ENCODE measurements around the gene CDH13. TPM values are rescaled to one million over a fixed set of nuclear protein-coding genes. Genes with fewer than 3 reads are reported as not detected.

Gene CDH13
- total RNA-seq, 1 donor from 2014 or later, result 46.4 TPM

- H3K27me3 Mint-ChIP-seq, result peaks cover 4% of the 10 kb centered on the region
- H3K4me1 Mint-ChIP-seq (ENCODE audit: unreplicated experiment), result peaks cover 5% of the 10 kb centered on the region
- H3K27ac Mint-ChIP-seq, result no peak overlapping the region
- no peak for DNase-seq (ENCODE audit: extremely low spot score, unreplicated experiment)
- no peaks in the 10 kb centered on the region for H3K9me3 Mint-ChIP-seq
- H3K36me3 Mint-ChIP-seq, result no peaks in the 10 kb centered on the region
- H3K4me3 Mint-ChIP-seq, result no peak overlapping the region
- TF ChIP-seq CTCF (conservative IDR thresholded peaks at IDR 0.05), result no peak
Observed at GRCh38 chr16:82643936-82644630, 17.3 kb downstream of the CDH13 start.

GRCh38 chr16:82646504-82646903 lies 19.7 kb downstream of the CDH13 start:
- Mint-ChIP-seq H3K27ac (no peak overlapping the region), H3K4me3 (no peak overlapping the region), H3K27me3 (peaks cover 10% of the 10 kb centered on the region), H3K36me3 (no peaks in the 10 kb centered on the region), H3K4me1 (ENCODE audit: unreplicated experiment) (no peaks in the 10 kb centered on the region), H3K9me3 (no peaks in the 10 kb centered on the region)
- no peak for DNase-seq (ENCODE audit: extremely low spot score, unreplicated experiment)
- no peak for TF ChIP-seq CTCF (conservative IDR thresholded peaks at IDR 0.05)

GRCh38 chr16:82649766-82650165 lies 23.0 kb downstream of the CDH13 start:
- Mint-ChIP-seq H3K27ac (no peak overlapping the region), H3K9me3 (no peaks in the 10 kb centered on the region), H3K4me3 (no peak overlapping the region), H3K27me3 (peaks cover 12% of the 10 kb centered on the region), H3K36me3 (no peaks in the 10 kb centered on the region), H3K4me1 (ENCODE audit: unreplicated experiment) (peaks cover 11% of the 10 kb centered on the region)
- no peak for DNase-seq (ENCODE audit: extremely low spot score, unreplicated experiment)
- TF ChIP-seq CTCF (conservative IDR thresholded peaks at IDR 0.05), result no peak

- Mint-ChIP-seq H3K36me3 (no peaks in the 10 kb centered on the region), H3K27me3 (peaks cover 9% of the 10 kb centered on the region), H3K27ac (no peak overlapping the region), H3K9me3 (no peaks in the 10 kb centered on the region), H3K4me1 (ENCODE audit: unreplicated experiment) (peaks cover 16% of the 10 kb centered on the region), H3K4me3 (no peak overlapping the region)
- no peak for TF ChIP-seq CTCF (conservative IDR thresholded peaks at IDR 0.05)
- DNase-seq (ENCODE audit: extremely low spot score, unreplicated experiment), result no peak
Observed at GRCh38 chr16:82650804-82651203, 24.0 kb downstream of the CDH13 start.

- peaks cover 16% of the 10 kb centered on the region for H3K4me1 Mint-ChIP-seq (ENCODE audit: unreplicated experiment)
- no peaks in the 10 kb centered on the region for H3K36me3 Mint-ChIP-seq
- H3K4me3 Mint-ChIP-seq, result no peak overlapping the region
- TF ChIP-seq CTCF (conservative IDR thresholded peaks at IDR 0.05), result no peak
- DNase-seq (ENCODE audit: extremely low spot score, unreplicated experiment), result no peak
- peaks cover 9% of the 10 kb centered on the region for H3K27me3 Mint-ChIP-seq
- H3K27ac Mint-ChIP-seq, result peak overlapping the region; percentile 54
- no peaks in the 10 kb centered on the region for H3K9me3 Mint-ChIP-seq
Observed at GRCh38 chr16:82651921-82652601, 25.3 kb downstream of the CDH13 start.
